ENCODE data around the gene AQP12A.

The AQP12A gene

DNA sequence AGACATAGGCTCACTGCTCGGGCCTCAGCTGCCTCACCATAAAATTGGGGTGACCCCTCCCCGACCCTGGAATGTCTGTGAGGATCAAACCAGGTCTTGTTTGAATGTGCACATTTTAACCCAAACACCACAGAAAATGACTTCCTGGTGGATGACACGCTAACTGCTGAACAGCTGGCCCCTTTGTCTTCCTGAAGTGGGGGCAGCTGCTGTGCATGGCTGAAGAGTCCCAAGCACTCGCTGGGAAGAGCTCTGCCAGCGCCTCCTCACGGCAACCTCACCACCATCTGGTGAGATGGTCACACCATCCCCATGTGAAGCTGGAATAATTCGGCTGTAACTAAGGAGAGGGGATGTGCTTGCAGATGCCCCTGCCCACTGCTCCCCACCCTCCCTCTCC is 34.0 kb downstream of the AQP12A start:
- DNase-seq = no peak

DNA sequence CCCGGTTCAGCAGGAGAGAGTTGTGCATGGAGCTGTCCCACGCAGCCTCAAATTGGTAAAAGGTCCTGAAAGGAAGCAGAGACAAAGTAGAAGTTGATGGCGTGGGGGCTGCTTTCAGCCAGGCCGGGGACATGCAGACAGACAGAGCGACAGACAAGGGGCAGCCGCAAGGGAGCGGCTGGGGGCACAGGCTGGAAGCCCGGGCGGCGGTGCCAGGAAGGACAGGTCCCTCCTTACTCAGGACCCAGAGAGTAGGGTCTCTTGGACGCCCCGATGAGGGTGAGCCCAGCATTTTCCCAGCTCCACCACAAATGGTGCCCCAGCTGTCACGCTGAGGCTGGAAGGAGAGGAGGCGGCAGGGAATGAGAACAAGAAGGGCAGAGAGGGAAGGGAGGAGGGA is 35.2 kb downstream of the AQP12A start:
- DNase-seq = no peak

DNA sequence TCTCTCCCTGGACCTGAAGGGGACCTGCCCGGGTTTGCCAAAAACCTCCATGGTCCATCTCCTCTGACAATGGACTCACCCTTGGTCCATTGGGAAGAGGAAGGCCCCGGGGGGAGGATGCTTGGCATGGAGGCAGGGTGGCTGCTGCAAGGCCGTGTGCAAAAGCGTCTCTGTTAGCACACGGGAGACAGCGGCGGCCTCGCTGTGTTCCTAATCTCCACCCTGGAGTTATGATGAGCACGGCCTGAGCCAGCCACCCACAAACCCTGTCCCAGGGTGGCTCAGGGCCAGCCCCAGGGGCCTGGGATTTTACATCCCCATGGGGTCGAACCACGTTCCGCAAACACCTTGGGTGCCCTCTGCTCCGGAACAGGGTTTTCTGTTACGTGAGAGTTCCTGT is 35.8 kb downstream of the AQP12A start:
- DNase-seq = no peak

DNA sequence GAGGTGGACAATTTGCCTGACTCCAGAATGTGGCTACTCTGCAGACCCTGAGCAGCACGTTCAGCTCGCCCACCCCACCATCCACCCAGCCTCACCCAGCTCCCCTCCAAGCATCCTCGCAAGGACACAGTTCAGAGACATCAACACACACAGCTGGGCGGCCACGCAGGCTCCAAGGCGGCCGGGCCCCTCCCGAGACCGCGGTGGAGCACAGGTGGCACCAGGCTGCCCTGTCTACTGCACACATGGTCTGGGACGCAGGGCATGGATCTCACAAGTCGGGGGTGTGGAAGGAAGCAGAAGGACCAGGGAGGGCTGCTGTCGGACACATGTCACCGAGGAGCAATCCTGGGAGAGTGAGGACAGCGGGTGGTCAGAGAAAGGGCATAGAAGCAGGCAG is 36.2 kb downstream of the AQP12A start:
- no peak for DNase-seq

DNA sequence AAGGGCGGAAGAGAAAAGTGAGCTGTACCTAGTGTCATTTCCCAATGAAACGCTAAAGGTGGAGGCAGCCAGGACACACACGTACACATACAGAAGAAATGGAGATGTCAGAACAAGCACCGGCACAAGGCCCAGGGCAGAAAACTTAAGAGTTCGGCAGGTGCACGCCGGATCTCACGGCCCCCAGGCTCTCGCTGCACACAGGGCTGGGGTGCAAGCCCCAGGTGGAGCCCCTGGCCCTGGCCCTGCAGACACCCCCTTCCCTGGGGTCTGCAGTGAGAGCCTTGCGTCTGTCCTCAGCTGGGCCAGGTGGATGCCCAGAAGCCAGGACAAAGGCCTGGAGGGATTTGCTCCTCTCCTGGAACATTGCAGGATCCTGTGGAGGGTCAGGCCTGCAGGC is 36.7 kb downstream of the AQP12A start:
- no peak for DNase-seq

DNA sequence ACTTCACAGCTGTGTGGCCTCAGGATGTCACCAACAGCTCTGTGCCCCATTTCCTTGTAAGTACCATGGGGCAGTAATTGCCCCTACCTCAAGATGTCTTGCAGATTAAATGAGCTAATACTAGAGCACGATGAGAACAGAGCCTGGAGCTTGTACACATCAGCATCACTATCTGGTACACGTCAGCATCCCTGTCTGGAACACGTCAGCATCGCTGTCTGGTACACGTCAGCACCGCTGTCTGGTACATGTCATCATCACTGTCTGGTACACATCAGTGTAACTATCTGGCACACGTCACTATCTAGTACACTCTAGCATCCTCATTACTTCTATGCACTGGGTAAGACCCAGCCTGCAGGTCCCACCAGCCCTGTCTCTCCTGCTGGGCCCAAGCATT is 37.2 kb downstream of the AQP12A start:
- DNase-seq = no peak

DNA sequence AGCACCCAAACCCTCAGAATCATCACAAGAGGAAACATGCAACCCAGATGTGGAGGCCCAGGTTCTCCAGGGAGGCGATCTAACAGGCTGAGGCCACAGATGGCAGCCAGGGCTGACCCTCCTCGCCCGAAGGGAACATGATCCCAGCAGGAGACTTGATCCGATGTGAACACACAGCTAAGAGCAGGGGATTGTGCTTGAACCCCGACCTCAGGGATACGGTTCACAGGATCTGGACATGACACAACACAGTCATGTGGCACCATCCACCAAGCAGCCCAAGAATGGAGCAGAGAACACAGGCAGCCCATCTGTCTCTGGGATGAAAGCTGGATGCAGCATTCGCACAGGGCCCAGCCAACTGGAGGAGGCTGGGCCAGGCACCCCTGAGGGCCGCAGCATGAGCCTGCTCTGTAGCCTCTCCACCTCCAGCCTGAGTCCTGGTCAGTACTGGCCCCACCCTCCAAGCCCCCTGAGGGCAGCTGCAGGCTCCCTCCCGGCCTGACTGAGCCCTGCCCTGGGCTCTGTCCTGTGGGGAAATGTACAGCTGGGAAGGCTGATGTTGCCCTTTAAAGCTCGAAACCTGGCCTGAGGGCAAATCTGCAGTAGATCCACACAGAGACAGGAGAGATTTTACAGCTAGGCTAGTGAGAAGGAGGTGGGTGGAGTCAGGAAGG is 39.0 kb downstream of the AQP12A start:
- DNase-seq = no peak

DNA sequence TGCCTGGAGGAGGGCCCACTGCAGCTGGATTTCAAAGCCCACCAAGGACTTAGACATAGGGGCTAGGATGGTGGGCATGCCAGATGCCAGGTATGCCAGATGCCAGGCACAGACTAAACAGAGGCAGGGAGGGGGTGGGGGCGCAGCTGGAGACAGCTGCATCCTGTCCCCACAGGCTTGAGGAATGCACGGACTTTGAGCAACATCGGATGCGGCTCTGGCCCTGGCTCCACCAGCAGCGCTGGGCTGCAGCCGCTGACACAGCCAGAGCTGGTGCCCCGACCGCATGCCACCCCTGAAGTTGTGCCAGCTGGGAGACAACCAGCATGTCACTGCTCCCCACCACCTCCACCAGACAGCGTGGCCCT is 39.5 kb downstream of the AQP12A start:
- no peak for DNase-seq

DNA sequence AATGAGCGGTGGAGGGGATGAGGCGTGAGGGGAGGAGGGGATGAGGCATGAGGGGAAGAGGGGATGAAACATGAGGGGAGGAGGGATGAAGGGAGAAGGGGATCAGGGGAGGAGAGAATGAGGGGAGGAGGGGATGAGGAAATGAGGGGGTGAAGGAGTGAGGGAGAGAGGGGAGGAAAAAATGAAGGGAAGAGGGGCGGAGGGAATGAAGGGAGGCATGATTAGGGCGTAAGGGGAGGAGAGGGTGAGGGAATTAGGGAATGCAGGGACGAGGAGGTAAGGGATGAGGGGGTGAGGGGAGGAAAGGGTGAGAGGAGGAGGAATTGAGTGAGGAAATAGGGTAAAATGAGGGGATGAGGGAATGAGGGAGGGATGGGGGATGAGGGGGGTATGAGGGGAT is 40.5 kb downstream of the AQP12A start:
- no peak for DNase-seq

DNA sequence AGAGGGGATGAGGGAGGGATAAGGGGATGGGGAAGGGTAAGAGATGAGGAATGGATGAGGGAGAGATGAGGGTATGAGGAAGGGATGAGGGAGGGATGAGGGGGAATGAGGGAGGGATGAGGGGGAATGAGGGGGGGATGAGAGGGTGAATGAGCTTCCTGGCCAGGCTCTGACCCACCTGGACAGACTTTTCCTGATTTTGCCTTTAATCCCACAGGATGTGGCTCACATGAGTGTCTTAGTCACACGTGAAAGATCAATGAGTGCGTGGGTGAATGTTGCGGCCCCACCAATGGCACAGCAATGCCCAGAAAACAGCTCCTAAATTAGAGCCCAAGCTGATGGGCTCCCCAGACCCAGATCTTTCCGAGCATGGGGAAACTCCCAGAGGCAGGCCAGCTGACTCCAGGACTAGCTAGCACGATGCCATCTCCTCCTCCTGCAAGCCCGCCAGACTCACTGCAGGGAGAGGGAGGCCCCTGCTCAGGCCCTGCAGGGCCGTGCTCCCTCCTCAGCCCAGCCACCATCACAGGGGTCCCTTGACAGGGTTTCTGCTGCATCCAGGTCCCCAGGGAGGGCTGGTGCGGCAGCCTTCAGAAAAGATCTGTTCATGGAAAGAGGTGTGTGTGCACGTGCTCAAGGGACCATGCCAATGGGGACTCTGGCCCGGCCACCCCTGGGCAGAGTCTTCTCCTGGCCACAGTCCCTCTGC is 41.4 kb downstream of the AQP12A start:
- DNase-seq = no peak

DNA sequence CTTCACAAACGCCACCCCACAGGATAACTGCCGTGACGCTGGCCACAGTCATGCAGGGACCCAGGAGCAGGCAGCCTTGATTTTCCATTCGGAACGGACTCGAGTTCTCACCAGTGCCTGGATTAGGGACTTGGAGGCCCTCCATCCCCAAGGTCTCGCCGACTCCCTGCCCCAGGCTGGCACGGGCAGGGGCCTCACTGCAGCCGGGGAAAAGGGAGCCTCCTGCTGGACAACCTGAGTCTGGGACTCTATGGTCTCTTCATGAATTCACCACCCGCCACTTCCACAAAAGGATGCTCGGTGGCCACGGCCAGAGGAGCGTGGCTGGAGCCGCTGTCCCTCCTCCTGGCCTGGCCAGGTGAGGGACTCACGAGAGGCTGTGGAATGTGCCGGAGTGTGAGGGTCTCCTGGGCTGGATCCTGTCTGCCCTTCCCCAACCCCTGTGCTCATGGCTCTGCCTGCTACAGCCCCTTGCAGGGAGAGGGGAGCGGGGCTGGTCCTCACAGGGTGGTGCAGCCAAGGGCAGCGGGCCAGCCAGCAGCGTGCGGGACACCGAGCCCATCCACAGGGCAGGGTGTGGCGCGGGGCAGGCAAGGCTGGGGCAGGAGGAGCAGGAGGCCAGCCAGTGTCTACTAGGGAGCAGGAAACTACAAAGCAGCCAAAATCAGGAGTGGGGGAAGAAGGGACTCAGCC is 42.3 kb downstream of the AQP12A start:
- no peak for DNase-seq

DNA sequence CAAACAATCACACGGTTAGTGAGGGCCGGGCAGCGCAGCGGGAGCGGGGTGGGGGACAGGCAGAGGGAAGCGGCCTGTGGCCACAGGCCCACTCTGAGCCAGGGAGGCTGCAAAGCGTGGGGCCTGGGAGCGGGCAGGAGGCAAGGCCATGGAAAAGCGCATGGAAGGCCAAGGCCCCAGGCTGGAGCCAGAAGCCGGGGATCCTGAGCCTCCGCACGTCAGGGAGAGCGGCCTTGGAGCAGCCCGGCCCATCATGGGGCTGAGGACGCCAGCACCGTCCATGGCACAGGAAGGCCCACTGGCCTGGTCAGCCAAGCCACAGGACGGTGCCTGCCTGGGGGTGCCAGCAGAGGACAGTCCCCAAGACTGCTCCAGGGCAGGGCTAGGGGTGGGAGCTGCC is 43.1 kb downstream of the AQP12A start:
- no peak for DNase-seq

DNA sequence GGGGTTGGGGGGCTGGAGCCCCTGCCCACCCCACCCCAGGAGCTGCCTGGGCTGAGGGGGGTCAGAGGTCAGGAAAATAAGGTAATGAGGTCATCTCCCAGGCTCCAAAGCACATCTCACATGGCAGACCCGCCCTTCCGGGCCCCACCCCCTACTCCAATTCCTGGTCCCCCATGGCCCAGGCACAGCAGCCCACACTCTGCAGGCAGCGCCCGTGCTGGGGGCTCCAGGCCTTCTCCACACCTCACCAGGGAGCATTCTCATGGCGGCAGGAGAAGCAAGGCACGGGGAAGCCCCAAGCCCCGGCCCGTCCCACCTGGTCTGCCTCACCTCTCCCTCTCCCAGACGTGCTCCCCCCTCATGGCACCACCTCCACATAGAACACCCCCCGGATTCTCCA is 43.8 kb downstream of the AQP12A start:
- DNase-seq = no peak

DNA sequence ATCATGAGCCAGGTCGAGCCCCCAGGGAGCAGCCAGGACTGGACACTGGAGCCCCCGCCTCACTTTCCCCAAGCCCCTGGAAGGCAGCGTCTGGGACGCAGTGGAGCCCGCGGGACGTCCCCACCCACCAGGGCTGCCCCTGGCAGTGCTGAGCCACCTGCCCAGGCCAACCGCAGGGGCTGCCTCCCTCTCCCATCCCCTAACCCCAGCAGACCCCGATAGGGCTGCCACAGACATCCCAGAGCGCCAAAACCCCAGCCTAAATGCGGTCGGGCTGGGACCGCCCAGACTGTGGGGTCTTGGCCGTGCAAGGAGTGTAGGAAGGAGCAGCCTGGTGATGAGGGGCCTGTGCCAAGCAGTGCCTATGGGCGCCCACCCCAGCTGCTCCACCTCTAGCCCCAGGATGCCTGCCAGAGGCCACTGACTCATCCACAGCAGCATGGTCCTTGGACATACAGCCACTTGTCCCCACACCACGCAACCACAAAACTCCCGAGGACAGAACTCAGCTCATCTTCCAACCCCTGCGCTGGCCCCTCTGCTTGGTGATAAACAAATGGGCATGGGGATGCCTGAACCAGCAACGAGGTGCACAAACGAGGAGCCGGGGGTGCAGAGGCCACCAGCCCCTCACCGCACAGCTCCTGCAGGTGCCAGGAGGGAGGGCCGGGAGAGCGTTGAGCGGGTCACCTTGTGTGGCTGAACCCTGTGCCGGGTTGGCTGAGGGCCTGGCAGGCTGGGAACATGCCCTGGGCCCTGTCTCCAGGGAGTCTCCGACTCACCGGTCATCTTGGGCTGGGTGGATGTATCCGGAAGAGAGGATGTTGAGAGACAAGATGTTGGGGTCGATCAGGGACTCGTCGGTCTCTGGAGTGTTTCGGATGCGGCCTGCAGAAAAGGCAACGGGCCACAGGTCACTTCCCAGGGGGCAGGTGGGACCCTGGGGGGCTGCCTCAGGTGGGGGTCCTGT is 44.9 kb downstream of the AQP12A start:
- no peak for DNase-seq

DNA sequence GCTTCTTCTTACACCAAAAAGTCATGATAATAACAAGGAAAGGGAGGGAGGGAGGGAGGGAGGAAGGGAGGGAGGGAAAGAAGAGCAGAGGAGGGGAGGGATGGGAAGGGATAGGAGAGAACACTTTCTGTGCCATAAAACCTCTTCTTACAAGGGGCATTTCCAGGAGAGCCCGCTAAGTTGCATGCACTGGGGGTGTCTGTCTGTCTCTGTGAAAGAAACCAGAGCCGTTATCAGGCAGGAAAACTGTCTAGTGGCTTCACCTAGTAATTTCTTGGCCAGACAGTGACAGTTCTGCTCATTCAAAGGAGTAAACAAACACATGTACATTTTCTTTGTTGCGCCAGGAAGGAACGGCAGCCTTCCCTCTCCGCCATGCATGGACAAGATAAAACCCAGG is 45.8 kb downstream of the AQP12A start:
- no peak for DNase-seq

DNA sequence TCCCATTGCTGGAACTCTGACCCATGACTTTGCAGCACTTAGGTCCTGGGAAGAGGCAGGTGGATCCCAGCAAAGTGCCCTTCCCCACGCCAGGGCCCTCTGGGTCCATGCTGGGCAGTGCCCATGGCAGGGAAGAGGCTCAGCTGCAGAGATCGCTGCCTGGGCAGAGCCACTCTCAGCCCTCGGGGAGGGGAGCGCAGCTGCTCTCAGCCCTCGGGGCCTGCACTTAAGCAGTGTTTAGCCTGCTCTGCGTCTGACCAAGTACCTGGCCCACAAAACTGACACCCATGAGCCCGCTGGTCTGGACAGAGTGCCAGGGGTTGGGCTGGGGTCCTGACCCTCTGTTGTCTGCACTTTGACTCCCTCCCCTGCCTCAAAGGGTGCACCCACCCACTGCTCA is 46.3 kb downstream of the AQP12A start:
- no peak for DNase-seq

DNA sequence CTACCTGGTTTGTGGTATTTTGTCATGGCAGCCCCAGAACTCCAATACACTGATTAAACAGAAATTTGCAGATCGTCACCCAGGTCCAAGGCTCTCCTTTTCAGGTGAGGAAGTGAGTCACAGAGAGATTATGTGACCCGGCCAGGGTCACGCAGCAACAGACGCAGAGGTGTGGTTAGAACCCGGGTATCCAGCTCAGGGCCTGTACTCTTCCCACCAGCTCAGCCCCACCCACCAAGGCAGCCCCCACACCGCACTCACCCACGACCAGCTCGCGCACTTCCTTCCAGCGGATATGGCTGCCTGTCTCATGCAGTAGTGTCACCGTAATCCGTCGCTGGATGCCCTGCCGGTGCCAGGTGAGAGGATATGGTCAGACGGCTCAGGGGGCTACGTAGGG is 48.1 kb downstream of the AQP12A start:
- no peak for DNase-seq

DNA sequence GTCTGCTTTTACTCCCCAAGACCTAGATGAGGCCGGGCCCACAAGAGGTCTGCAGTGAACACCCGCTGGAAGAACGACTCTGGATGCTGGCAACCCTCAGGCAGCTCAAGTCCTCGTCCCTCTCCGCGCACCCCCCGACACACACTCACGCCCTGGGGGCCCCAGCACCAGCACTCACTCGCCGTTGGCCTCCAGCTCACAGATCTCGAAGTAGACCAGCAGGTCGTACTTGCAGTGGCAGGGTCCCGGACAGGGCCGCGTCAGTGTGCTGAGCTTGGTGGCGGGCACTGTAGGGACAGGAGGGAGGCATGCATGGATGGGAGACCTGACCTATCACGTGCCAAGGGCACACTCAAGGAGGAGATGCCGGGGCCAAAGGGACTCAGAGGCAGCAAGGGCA is 49.4 kb downstream of the AQP12A start:
- no peak for DNase-seq

DNA sequence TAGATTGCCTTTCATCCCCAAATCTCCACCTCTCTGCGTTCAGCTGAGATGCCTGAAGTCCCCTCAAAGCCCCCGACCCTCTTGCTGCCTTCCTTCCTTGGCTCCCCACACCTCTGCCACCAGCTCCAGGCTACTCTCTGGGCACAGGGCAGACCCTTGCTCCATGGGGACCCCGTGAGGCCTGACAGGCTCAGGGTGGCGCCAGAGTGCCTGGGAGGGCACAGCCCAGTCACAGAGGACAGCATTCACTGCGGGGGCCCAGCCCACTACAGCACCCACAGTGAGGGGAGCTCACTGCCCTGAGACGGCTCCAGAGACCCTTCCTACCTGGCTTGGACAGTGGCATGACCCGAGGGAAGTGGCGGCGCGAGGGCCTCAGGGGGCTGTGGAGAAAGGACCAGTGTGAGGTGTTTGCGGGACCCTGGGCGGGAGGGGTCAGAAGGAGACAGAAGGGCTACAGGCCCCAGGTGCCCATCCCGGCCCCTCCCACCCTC is 51.0 kb downstream of the AQP12A start:
- no peak for DNase-seq

DNA sequence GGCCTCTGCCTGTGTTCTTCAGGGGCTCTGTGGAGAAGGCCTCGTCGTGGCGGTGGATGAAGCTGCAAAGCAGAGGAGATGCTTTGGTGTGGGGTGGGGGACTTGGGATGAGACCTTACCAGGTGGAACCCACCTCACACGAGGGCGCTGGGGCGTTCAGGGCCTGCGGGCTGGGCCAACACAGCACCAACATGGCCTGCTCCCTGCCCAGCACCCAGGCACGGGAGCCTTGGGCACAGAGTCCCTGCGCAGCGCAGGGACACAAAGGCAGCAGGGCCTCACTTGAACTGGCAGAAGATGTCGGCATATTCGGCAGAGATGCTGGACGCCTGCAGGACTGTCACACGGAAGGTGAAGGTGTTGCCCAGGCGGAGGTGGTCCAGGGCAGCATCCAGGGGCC is 53.8 kb downstream of the AQP12A start:
- DNase-seq = no peak

DNA sequence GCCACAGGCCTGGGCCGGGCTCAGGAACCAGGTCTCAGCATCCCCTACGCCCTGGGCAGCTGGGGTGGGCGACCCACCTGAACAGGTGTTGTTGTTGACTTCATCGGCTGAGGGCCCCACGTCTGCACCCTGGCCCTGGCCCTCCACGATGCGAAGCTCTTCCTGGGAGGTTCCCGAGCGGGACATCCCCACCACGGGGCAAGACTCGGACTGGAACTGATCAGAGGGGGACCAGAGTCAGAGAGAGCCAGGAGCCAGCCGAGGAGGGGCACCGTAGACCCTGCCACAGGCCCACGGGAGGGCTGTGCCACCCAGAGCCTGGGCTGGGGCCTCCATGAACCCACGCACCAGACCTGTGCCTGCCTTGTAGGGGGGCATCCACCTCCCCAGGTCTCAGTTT is 54.3 kb downstream of the AQP12A start:
- DNase-seq = no peak

DNA sequence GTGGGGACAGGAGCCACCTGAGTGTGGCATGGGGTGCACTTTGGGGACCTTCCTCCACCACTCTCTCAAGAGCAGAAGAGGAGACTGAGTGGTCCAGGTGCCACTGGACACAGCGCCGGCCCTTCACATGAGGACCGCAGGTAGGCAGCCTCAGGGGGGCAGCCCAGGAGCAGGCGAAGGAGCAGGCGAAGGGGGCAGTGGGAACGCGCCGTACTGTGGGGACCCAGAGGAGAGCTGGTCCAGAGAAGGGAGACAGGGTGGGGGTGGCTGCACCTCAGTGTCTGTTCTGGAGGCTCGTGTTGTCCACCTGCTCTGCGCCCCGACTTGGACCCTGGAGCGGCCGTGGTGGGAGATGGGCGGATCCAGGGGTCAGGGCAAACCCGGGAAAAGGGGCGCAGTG is 55.0 kb downstream of the AQP12A start:
- DNase-seq = no peak

DNA sequence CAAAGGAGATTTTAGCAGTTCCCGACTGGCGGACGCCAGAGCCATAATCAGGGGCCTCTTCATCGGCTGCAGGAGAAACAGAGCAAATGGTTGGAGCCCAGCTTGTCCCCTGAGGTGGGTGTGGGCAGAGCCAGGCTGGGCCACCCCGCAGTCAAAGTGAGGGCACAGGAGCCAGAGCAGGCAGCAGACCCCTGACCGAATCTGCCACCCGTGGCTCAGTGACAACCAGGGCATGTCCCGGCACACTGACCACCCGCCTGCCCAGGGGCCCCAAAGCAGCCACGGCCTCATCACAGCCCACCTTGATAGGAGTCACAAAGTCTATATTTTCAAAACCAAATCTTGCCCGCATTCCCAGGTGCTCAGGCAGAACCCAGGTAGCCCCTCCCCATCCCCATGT is 55.6 kb downstream of the AQP12A start:
- DNase-seq = no peak

All from midbrain (tissue), 1 donor.